ENCODE results near the gene SMARCA2.
"Not testable (repeated sequence)": the region's sequence is repeated elsewhere in the genome, so short reads cannot be mapped to it uniquely, and the experiment has no call there.

Gene SMARCA2

GRCh38 chr9:2128618-2129017, 113.5 kb downstream of the SMARCA2 start:
- Histone ChIP-seq H3K27ac (ENCODE audit: insufficient read depth, low read length, poor library complexity, severe bottlenecking) (no peak overlapping the region), H3K27me3 (replicated peaks; ENCODE audit: control insufficient read depth, insufficient read depth, low read length, poor library complexity, severe bottlenecking) (no peaks in the 10 kb centered on the region), H3K9me3 (ENCODE audit: control insufficient read depth, low read length) (no peaks in the 10 kb centered on the region), H3K4me1 (ENCODE audit: control insufficient read depth, insufficient read depth, low read length, poor library complexity, severe bottlenecking) (peaks cover 13% of the 10 kb centered on the region), H3K4me3 (ENCODE audit: insufficient read depth, low read depth, low read length, poor library complexity, severe bottlenecking) (no peak overlapping the region), H3K36me3 (ENCODE audit: control insufficient read depth, insufficient read depth, low read length) (peaks cover 30% of the 10 kb centered on the region)
- no peak for DNase-seq

GRCh38 chr9:2130941-2131340, 115.8 kb downstream of the SMARCA2 start:
- DNase-seq, result no peak
- no peaks in the 10 kb centered on the region for H3K27me3 ChIP-seq (replicated peaks; ENCODE audit: control insufficient read depth, insufficient read depth, low read length, poor library complexity, severe bottlenecking)
- no peak overlapping the region for H3K27ac ChIP-seq (ENCODE audit: insufficient read depth, low read length, poor library complexity, severe bottlenecking)
- H3K4me1 ChIP-seq (ENCODE audit: control insufficient read depth, insufficient read depth, low read length, poor library complexity, severe bottlenecking), result no peaks in the 10 kb centered on the region
- H3K9me3 ChIP-seq (ENCODE audit: control insufficient read depth, low read length), result no peaks in the 10 kb centered on the region
- peaks cover 48% of the 10 kb centered on the region for H3K36me3 ChIP-seq (ENCODE audit: control insufficient read depth, insufficient read depth, low read length)
- H3K4me3 ChIP-seq (ENCODE audit: insufficient read depth, low read depth, low read length, poor library complexity, severe bottlenecking), result no peak overlapping the region

- Histone ChIP-seq H3K4me3 (ENCODE audit: insufficient read depth, low read depth, low read length, poor library complexity, severe bottlenecking) (no peak overlapping the region), H3K4me1 (ENCODE audit: control insufficient read depth, insufficient read depth, low read length, poor library complexity, severe bottlenecking) (no peaks in the 10 kb centered on the region), H3K27me3 (replicated peaks; ENCODE audit: control insufficient read depth, insufficient read depth, low read length, poor library complexity, severe bottlenecking) (no peaks in the 10 kb centered on the region), H3K27ac (ENCODE audit: insufficient read depth, low read length, poor library complexity, severe bottlenecking) (no peak overlapping the region), H3K9me3 (ENCODE audit: control insufficient read depth, low read length) (no peaks in the 10 kb centered on the region), H3K36me3 (ENCODE audit: control insufficient read depth, insufficient read depth, low read length) (peaks cover 60% of the 10 kb centered on the region)
- no peak for DNase-seq
Measured at GRCh38 chr9:2132484-2133082, 117.4 kb downstream of the SMARCA2 start.

GRCh38 chr9:2134391-2134790, 119.2 kb downstream of the SMARCA2 start:
- Histone ChIP-seq H3K9me3 (ENCODE audit: control insufficient read depth, low read length) (no peaks in the 10 kb centered on the region), H3K4me3 (ENCODE audit: insufficient read depth, low read depth, low read length, poor library complexity, severe bottlenecking) (no peak overlapping the region), H3K27ac (ENCODE audit: insufficient read depth, low read length, poor library complexity, severe bottlenecking) (no peak overlapping the region), H3K27me3 (replicated peaks; ENCODE audit: control insufficient read depth, insufficient read depth, low read length, poor library complexity, severe bottlenecking) (no peaks in the 10 kb centered on the region), H3K36me3 (ENCODE audit: control insufficient read depth, insufficient read depth, low read length) (peaks cover 54% of the 10 kb centered on the region), H3K4me1 (ENCODE audit: control insufficient read depth, insufficient read depth, low read length, poor library complexity, severe bottlenecking) (no peaks in the 10 kb centered on the region)
- DNase-seq, result no peak

GRCh38 chr9:2138646-2139045, 123.5 kb downstream of the SMARCA2 start:
- H3K27ac ChIP-seq (ENCODE audit: insufficient read depth, low read length, poor library complexity, severe bottlenecking), result no peak overlapping the region
- no peaks in the 10 kb centered on the region for H3K9me3 ChIP-seq (ENCODE audit: control insufficient read depth, low read length)
- H3K27me3 ChIP-seq (replicated peaks; ENCODE audit: control insufficient read depth, insufficient read depth, low read length, poor library complexity, severe bottlenecking), result no peaks in the 10 kb centered on the region
- peaks cover 36% of the 10 kb centered on the region for H3K36me3 ChIP-seq (ENCODE audit: control insufficient read depth, insufficient read depth, low read length)
- no peak overlapping the region for H3K4me3 ChIP-seq (ENCODE audit: insufficient read depth, low read depth, low read length, poor library complexity, severe bottlenecking)
- no peak for DNase-seq
- H3K4me1 ChIP-seq (ENCODE audit: control insufficient read depth, insufficient read depth, low read length, poor library complexity, severe bottlenecking), result peaks cover under 1% of the 10 kb centered on the region

GRCh38 chr9:2140600-2141223, 125.6 kb downstream of the SMARCA2 start:
- Histone ChIP-seq H3K27ac (ENCODE audit: insufficient read depth, low read length, poor library complexity, severe bottlenecking) (no peak overlapping the region), H3K4me3 (ENCODE audit: insufficient read depth, low read depth, low read length, poor library complexity, severe bottlenecking) (no peak overlapping the region), H3K27me3 (replicated peaks; ENCODE audit: control insufficient read depth, insufficient read depth, low read length, poor library complexity, severe bottlenecking) (no peaks in the 10 kb centered on the region), H3K9me3 (ENCODE audit: control insufficient read depth, low read length) (no peaks in the 10 kb centered on the region), H3K36me3 (ENCODE audit: control insufficient read depth, insufficient read depth, low read length) (peaks cover 18% of the 10 kb centered on the region), H3K4me1 (ENCODE audit: control insufficient read depth, insufficient read depth, low read length, poor library complexity, severe bottlenecking) (peaks cover 3% of the 10 kb centered on the region)
- DNase-seq, result no peak

GRCh38 chr9:2142212-2142611, 127.1 kb downstream of the SMARCA2 start:
- H3K4me3 ChIP-seq (ENCODE audit: insufficient read depth, low read depth, low read length, poor library complexity, severe bottlenecking), result no peak overlapping the region
- H3K27ac ChIP-seq (ENCODE audit: insufficient read depth, low read length, poor library complexity, severe bottlenecking), result no peak overlapping the region
- no peak for DNase-seq
- H3K4me1 ChIP-seq (ENCODE audit: control insufficient read depth, insufficient read depth, low read length, poor library complexity, severe bottlenecking), result peaks cover 3% of the 10 kb centered on the region
- H3K9me3 ChIP-seq (ENCODE audit: control insufficient read depth, low read length), result no peaks in the 10 kb centered on the region
- H3K36me3 ChIP-seq (ENCODE audit: control insufficient read depth, insufficient read depth, low read length), result peaks cover 10% of the 10 kb centered on the region
- no peaks in the 10 kb centered on the region for H3K27me3 ChIP-seq (replicated peaks; ENCODE audit: control insufficient read depth, insufficient read depth, low read length, poor library complexity, severe bottlenecking)

GRCh38 chr9:2144619-2145018, 129.5 kb downstream of the SMARCA2 start:
- no peak overlapping the region for H3K4me3 ChIP-seq (ENCODE audit: insufficient read depth, low read depth, low read length, poor library complexity, severe bottlenecking)
- no peak overlapping the region for H3K27ac ChIP-seq (ENCODE audit: insufficient read depth, low read length, poor library complexity, severe bottlenecking)
- H3K9me3 ChIP-seq (ENCODE audit: control insufficient read depth, low read length), result no peaks in the 10 kb centered on the region
- H3K36me3 ChIP-seq (ENCODE audit: control insufficient read depth, insufficient read depth, low read length), result no peaks in the 10 kb centered on the region
- H3K4me1 ChIP-seq (ENCODE audit: control insufficient read depth, insufficient read depth, low read length, poor library complexity, severe bottlenecking), result peaks cover 3% of the 10 kb centered on the region
- DNase-seq, result no peak
- no peaks in the 10 kb centered on the region for H3K27me3 ChIP-seq (replicated peaks; ENCODE audit: control insufficient read depth, insufficient read depth, low read length, poor library complexity, severe bottlenecking)

GRCh38 chr9:2145746-2146145, 130.6 kb downstream of the SMARCA2 start:
- Histone ChIP-seq H3K27me3 (replicated peaks; ENCODE audit: control insufficient read depth, insufficient read depth, low read length, poor library complexity, severe bottlenecking) (no peaks in the 10 kb centered on the region), H3K36me3 (ENCODE audit: control insufficient read depth, insufficient read depth, low read length) (no peaks in the 10 kb centered on the region), H3K9me3 (ENCODE audit: control insufficient read depth, low read length) (no peaks in the 10 kb centered on the region), H3K27ac (ENCODE audit: insufficient read depth, low read length, poor library complexity, severe bottlenecking) (no peak overlapping the region), H3K4me3 (ENCODE audit: insufficient read depth, low read depth, low read length, poor library complexity, severe bottlenecking) (no peak overlapping the region), H3K4me1 (ENCODE audit: control insufficient read depth, insufficient read depth, low read length, poor library complexity, severe bottlenecking) (peaks cover 3% of the 10 kb centered on the region)
- no peak for DNase-seq

GRCh38 chr9:2146700-2147099, 131.6 kb downstream of the SMARCA2 start:
- not testable (repeated sequence) for H3K4me1 ChIP-seq (ENCODE audit: control insufficient read depth, insufficient read depth, low read length, poor library complexity, severe bottlenecking); H3K27me3 ChIP-seq (replicated peaks; ENCODE audit: control insufficient read depth, insufficient read depth, low read length, poor library complexity, severe bottlenecking); H3K9me3 ChIP-seq (ENCODE audit: control insufficient read depth, low read length); H3K27ac ChIP-seq (ENCODE audit: insufficient read depth, low read length, poor library complexity, severe bottlenecking); DNase-seq; H3K4me3 ChIP-seq (ENCODE audit: insufficient read depth, low read depth, low read length, poor library complexity, severe bottlenecking); H3K36me3 ChIP-seq (ENCODE audit: control insufficient read depth, insufficient read depth, low read length)

All from effector memory CD4-positive, alpha-beta T cell (primary cell).